Endothelial cell (in vitro differentiated cells): ENCODE results near the gene ZFYVE27. TPM values are rescaled to one million over a fixed set of nuclear protein-coding genes. Genes with fewer than 3 reads are reported as not detected.

Experiments used
- DNase-seq: peaks from one replicate; pipeline ENCODE4 v3.0.0; 2021; ENCODE audit warnings: low spot score
- H3K27ac Mint-ChIP-seq: one replicate; pipeline ENCODE4 v1.8.0; 2021; ENCODE audit warnings: mixed read lengths, inconsistent platforms; ENCODE audit not compliant: unreplicated experiment
- H3K27me3 Mint-ChIP-seq: one replicate; pipeline ENCODE4 v1.8.0; 2021; ENCODE audit warnings: mild to moderate bottlenecking, moderate library complexity, mixed read lengths, inconsistent platforms; ENCODE audit not compliant: unreplicated experiment
- H3K36me3 Mint-ChIP-seq: one replicate; pipeline ENCODE4 v1.8.0; 2021; ENCODE audit warnings: mild to moderate bottlenecking, low read depth, mixed read lengths, inconsistent platforms; ENCODE audit not compliant: unreplicated experiment
- H3K4me1 Mint-ChIP-seq: one replicate; pipeline ENCODE4 v1.8.0; 2021; ENCODE audit warnings: mild to moderate bottlenecking, mixed read lengths, inconsistent platforms; ENCODE audit not compliant: unreplicated experiment
- H3K4me3 Mint-ChIP-seq: one replicate; pipeline ENCODE4 v1.8.0; 2021; ENCODE audit warnings: mild to moderate bottlenecking, mixed read lengths, inconsistent platforms; ENCODE audit not compliant: unreplicated experiment
- H3K9me3 Mint-ChIP-seq: one replicate; pipeline ENCODE4 v1.8.0; 2021; ENCODE audit warnings: mixed read lengths, inconsistent platforms; ENCODE audit not compliant: unreplicated experiment
- total RNA-seq: library from RNA; stranded (reverse); fragmentation: NEBNext Ultra II Directional; extraction: Animal tissue kit (Norgen Biotek cat#: 25700); gene quantifications from one replicate; pipeline ENCODE4 v1.2.1, GENCODE V29; 2021; ENCODE audit not compliant: unreplicated experiment
- TF ChIP-seq, protein P1 (sequence below): fragments of 200-600 bp; sonication (generic); IDR thresholded peaks from one replicate; pipeline ENCODE4 v1.5.0; 2021; ENCODE audit warnings: antibody characterized with exemption; ENCODE audit not compliant: unreplicated experiment

Gene ZFYVE27
- total RNA-seq, 1 donor from 2014 or later, result 19.2 TPM

- Mint-ChIP-seq H3K27me3 (peaks cover 7% of the 10 kb centered on the region), H3K9me3 (no peaks in the 10 kb centered on the region), H3K4me1 (peaks cover 14% of the 10 kb centered on the region), H3K36me3 (no peaks in the 10 kb centered on the region), H3K27ac (no peak overlapping the region), H3K4me3 (no peak overlapping the region)
- TF ChIP-seq, protein P1, sequence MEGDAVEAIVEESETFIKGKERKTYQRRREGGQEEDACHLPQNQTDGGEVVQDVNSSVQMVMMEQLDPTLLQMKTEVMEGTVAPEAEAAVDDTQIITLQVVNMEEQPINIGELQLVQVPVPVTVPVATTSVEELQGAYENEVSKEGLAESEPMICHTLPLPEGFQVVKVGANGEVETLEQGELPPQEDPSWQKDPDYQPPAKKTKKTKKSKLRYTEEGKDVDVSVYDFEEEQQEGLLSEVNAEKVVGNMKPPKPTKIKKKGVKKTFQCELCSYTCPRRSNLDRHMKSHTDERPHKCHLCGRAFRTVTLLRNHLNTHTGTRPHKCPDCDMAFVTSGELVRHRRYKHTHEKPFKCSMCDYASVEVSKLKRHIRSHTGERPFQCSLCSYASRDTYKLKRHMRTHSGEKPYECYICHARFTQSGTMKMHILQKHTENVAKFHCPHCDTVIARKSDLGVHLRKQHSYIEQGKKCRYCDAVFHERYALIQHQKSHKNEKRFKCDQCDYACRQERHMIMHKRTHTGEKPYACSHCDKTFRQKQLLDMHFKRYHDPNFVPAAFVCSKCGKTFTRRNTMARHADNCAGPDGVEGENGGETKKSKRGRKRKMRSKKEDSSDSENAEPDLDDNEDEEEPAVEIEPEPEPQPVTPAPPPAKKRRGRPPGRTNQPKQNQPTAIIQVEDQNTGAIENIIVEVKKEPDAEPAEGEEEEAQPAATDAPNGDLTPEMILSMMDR, result no peak
- DNase-seq, result no peak
Observed at GRCh38 chr10:97779975-97780374, 43.0 kb downstream of the ZFYVE27 start.

DNA sequence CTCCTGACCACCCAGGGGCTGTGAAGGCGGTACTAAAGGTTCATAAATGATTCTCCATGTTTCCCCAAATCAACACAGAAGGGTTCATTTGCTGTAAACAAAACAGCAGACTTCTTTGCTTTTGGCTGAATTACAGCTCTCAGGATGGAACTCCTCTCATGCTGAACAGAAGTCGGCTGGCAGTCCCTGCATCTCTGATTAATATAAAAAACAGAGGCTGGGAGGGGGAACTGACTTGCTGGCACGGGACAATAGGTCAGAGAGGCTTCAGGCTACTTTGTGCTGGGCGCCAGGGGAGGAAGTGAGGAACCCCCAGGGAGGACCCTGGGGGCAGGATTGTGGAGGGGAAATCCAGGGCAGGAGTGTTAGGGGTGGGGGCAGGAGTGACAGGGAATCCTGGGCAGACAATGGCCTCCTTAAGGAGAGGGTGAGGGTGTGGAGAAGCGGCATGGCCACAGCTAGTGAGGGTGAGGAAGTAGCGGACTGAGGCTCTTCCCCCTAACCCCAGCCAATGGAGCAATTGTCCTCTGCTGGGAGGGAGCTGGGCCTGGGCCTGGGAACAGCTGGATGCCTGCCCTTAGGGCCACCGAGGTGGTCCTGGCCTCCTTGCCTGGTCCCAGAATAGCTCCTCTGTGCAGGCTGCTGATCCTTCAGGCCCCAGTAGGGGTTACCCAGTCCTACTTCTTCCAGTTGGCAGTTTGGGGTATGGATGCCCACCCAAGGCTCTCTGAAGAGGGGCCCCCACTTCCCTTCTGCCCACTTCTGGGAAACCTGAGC lies 44.1 kb downstream of the ZFYVE27 start:
- no peak for DNase-seq
- H3K27ac Mint-ChIP-seq, result no peak overlapping the region
- no peak overlapping the region for H3K4me3 Mint-ChIP-seq
- H3K27me3 Mint-ChIP-seq, result peaks cover 7% of the 10 kb centered on the region
- peaks cover 14% of the 10 kb centered on the region for H3K4me1 Mint-ChIP-seq
- no peaks in the 10 kb centered on the region for H3K36me3 Mint-ChIP-seq
- TF ChIP-seq, protein P1, result no peak
- no peaks in the 10 kb centered on the region for H3K9me3 Mint-ChIP-seq

DNA sequence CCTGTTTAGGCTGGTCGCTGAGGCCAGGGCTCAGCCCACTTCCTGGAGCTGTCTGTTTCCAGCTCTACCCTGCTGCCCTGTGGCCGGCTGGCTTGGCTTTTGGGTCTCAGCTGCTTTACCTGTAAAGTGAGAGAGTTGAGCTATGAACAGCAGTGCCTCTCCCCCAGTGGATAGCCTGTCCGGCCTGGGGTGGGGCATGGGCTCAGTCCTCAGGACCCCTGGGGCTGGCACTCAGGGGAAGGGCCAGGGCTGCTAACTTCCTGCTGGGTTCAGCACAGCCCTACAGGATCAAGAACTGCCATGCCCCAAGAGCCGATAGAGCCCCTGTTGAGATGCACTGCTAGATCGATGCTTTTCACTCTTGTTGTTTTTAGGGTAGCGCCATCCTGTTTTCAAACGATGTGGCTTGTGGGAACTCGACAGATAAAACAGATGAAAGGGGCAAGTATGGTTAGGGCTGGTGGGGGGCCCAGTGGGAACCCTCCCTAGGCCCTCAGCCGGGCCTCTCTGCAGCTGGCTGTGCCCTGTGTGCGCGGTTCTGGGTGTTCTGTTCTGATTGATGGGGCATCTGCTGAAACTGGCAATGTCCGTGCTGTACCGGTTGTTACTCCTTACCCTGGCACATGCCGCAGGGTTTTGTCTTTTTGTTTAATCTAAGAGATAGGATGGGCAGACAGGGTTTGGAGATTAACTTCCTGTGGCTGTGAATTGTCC lies 44.8 kb downstream of the ZFYVE27 start:
- no peaks in the 10 kb centered on the region for H3K9me3 Mint-ChIP-seq
- H3K36me3 Mint-ChIP-seq, result no peaks in the 10 kb centered on the region
- no peak overlapping the region for H3K4me3 Mint-ChIP-seq
- TF ChIP-seq, protein P1, result no peak
- H3K27ac Mint-ChIP-seq, result peak overlapping the region; percentile 30
- H3K4me1 Mint-ChIP-seq, result peaks cover 14% of the 10 kb centered on the region
- no peak for DNase-seq
- peaks cover 7% of the 10 kb centered on the region for H3K27me3 Mint-ChIP-seq

- Mint-ChIP-seq H3K4me1 (peaks cover 14% of the 10 kb centered on the region), H3K36me3 (no peaks in the 10 kb centered on the region), H3K4me3 (no peak overlapping the region), H3K27me3 (peaks cover 7% of the 10 kb centered on the region), H3K9me3 (no peaks in the 10 kb centered on the region), H3K27ac (no peak overlapping the region)
- TF ChIP-seq, protein P1, result no peak
- no peak for DNase-seq
Observed at GRCh38 chr10:97782455-97783228, 45.7 kb downstream of the ZFYVE27 start.
